Testis (tissue), 2 donors: Measurements from ENCODE around the gene MACROD2.

Source experiments
- CTCF ChIP-seq, 3 experiments: fragments of 450-650 bp in 2 of 3; fragments of 200-600 bp in 1 of 3; sonication (generic) in 1 of 3; IDR thresholded peaks; one replicate each; pipeline ENCODE4 v1.5.1; 2016 to 2019; ENCODE audit warnings: antibody characterized with exemption in 3 of 3, mild to moderate bottlenecking in 2 of 3, moderate library complexity in 1 of 3
- POLR2A ChIP-seq: fragments of 450-650 bp; IDR thresholded peaks from one replicate; pipeline ENCODE4 v1.6.1; 2017; ENCODE audit warnings: antibody characterized with exemption, mild to moderate bottlenecking, moderate library complexity

DNA sequence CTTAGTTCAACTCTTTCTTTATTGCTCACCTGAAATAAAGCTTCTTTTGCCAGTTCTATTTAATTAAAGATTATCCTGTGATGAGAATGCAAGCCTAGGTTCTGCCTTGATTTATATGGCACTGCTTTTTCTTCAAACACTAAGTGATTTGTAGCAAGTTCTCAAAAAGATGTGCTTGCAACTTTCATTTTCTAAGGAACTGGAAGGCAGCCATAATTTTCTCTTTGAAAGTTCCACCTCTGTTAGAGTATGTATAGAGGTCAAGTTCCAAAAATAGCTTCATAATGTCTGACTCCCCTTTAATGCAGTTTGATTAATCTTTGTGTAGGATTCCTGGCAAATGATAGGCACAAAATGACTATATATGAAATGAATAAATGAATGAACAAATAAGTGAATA, 870.4 kb downstream of the MACROD2 start:
- TF ChIP-seq POLR2A, result no peak
- no peak for TF ChIP-seq CTCF (IDR thresholded peaks at IDR 0.05)
